Measurements from ENCODE around the gene BROX. TPM values are rescaled to one million over a fixed set of nuclear protein-coding genes. Genes with fewer than 3 reads are reported as not detected.
"Not testable (repeated sequence)": the region's sequence is repeated elsewhere in the genome, so short reads cannot be mapped to it uniquely, and the experiment has no call there.

The BROX gene
- total RNA-seq (2012; rRNA removed): 39.8 and 48.4 TPM in 2 replicates

- peaks cover 20% of the 10 kb centered on the region for H3K36me3 ChIP-seq (ENCODE audit: insufficient read depth, low read length)
- no peaks in the 10 kb centered on the region for H3K27me3 ChIP-seq (ENCODE audit: control insufficient read depth, insufficient read depth, low read length)
- peaks cover 11% of the 10 kb centered on the region for H3K4me1 ChIP-seq (ENCODE audit: control insufficient read depth, insufficient read depth, low read length)
- H3K4me2 ChIP-seq (ENCODE audit: low read length): peak within 1 kb of the TSS; percentile 83
- peak within 1 kb of the TSS; percentile 97 for H3K9ac ChIP-seq (ENCODE audit: low read depth, low read length)
- peak within 1 kb of the TSS; percentile 88 for H3K4me3 ChIP-seq (ENCODE audit: low read length)
- H3K9me3 ChIP-seq (replicated peaks; ENCODE audit: low read length): no peaks in the 10 kb centered on the region
Measured at GRCh38 chr1:222712253-222713090, at the start of gene BROX, which contains the start of gene AIDA. TSS of gene BROX (plus strand) at chr1:222712564. CDS start at chr1:222715700, 3,136 bp downstream. TSS of gene AIDA (minus strand) at chr1:222712491. CDS start at chr1:222712317, 174 bp downstream.

GRCh38 chr1:222663431-222663934 is 48.9 kb upstream of the BROX start:
- Histone ChIP-seq H3K9ac (ENCODE audit: low read depth, low read length) (no peak overlapping the region), H3K9me3 (replicated peaks; ENCODE audit: low read length) (no peaks in the 10 kb centered on the region), H3K4me3 (ENCODE audit: low read length) (no peak overlapping the region), H3K4me2 (ENCODE audit: low read length) (no peak overlapping the region), H3K27me3 (ENCODE audit: control insufficient read depth, insufficient read depth, low read length) (no peaks in the 10 kb centered on the region), H3K4me1 (ENCODE audit: control insufficient read depth, insufficient read depth, low read length) (no peaks in the 10 kb centered on the region), H3K36me3 (ENCODE audit: insufficient read depth, low read length) (peaks cover 89% of the 10 kb centered on the region)

GRCh38 chr1:222665964-222666363 is 46.4 kb upstream of the BROX start:
- no peaks in the 10 kb centered on the region for H3K4me1 ChIP-seq (ENCODE audit: control insufficient read depth, insufficient read depth, low read length)
- no peak overlapping the region for H3K4me2 ChIP-seq (ENCODE audit: low read length)
- no peaks in the 10 kb centered on the region for H3K27me3 ChIP-seq (ENCODE audit: control insufficient read depth, insufficient read depth, low read length)
- H3K36me3 ChIP-seq (ENCODE audit: insufficient read depth, low read length): peaks cover 77% of the 10 kb centered on the region
- H3K4me3 ChIP-seq (ENCODE audit: low read length): no peak overlapping the region
- H3K9ac ChIP-seq (ENCODE audit: low read depth, low read length): no peak overlapping the region
- no peaks in the 10 kb centered on the region for H3K9me3 ChIP-seq (replicated peaks; ENCODE audit: low read length)

GRCh38 chr1:222668184-222668583 is 44.2 kb upstream of the BROX start:
- H3K9me3 ChIP-seq (replicated peaks; ENCODE audit: low read length); H3K4me2 ChIP-seq (ENCODE audit: low read length); H3K27me3 ChIP-seq (ENCODE audit: control insufficient read depth, insufficient read depth, low read length); H3K4me3 ChIP-seq (ENCODE audit: low read length); H3K9ac ChIP-seq (ENCODE audit: low read depth, low read length); H3K4me1 ChIP-seq (ENCODE audit: control insufficient read depth, insufficient read depth, low read length): not testable (repeated sequence)
- peaks cover 77% of the 10 kb centered on the region for H3K36me3 ChIP-seq (ENCODE audit: insufficient read depth, low read length)

- H3K36me3 ChIP-seq (ENCODE audit: insufficient read depth, low read length): peaks cover 70% of the 10 kb centered on the region
- H3K9me3 ChIP-seq (replicated peaks; ENCODE audit: low read length): not testable (repeated sequence)
Measured at GRCh38 chr1:222669107-222669506, 43.3 kb upstream of the BROX start.

GRCh38 chr1:222670110-222670509 is 42.3 kb upstream of the BROX start:
- peaks cover 70% of the 10 kb centered on the region for H3K36me3 ChIP-seq (ENCODE audit: insufficient read depth, low read length)
- no peaks in the 10 kb centered on the region for H3K27me3 ChIP-seq (ENCODE audit: control insufficient read depth, insufficient read depth, low read length)
- H3K4me3 ChIP-seq (ENCODE audit: low read length): no peak overlapping the region
- H3K9me3 ChIP-seq (replicated peaks; ENCODE audit: low read length): no peaks in the 10 kb centered on the region
- no peak overlapping the region for H3K4me2 ChIP-seq (ENCODE audit: low read length)
- no peak overlapping the region for H3K9ac ChIP-seq (ENCODE audit: low read depth, low read length)
- H3K4me1 ChIP-seq (ENCODE audit: control insufficient read depth, insufficient read depth, low read length): no peaks in the 10 kb centered on the region

More at GRCh38 chr1:222669107-222669506, 43.3 kb upstream of the BROX start:
- H3K4me2 ChIP-seq (ENCODE audit: low read length); H3K4me1 ChIP-seq (ENCODE audit: control insufficient read depth, insufficient read depth, low read length); H3K9ac ChIP-seq (ENCODE audit: low read depth, low read length); H3K4me3 ChIP-seq (ENCODE audit: low read length); H3K27me3 ChIP-seq (ENCODE audit: control insufficient read depth, insufficient read depth, low read length): not testable (repeated sequence)

GRCh38 chr1:222680080-222680479 is 32.3 kb upstream of the BROX start:
- H3K9me3 ChIP-seq (replicated peaks; ENCODE audit: low read length): no peaks in the 10 kb centered on the region
- no peaks in the 10 kb centered on the region for H3K27me3 ChIP-seq (ENCODE audit: control insufficient read depth, insufficient read depth, low read length)
- no peaks in the 10 kb centered on the region for H3K4me1 ChIP-seq (ENCODE audit: control insufficient read depth, insufficient read depth, low read length)
- H3K4me3 ChIP-seq (ENCODE audit: low read length): no peak overlapping the region
- H3K36me3 ChIP-seq (ENCODE audit: insufficient read depth, low read length): peaks cover 52% of the 10 kb centered on the region
- H3K4me2 ChIP-seq (ENCODE audit: low read length): no peak overlapping the region
- H3K9ac ChIP-seq (ENCODE audit: low read depth, low read length): no peak overlapping the region

GRCh38 chr1:222691016-222691415 is 21.3 kb upstream of the BROX start:
- Histone ChIP-seq H3K9ac (ENCODE audit: low read depth, low read length) (no peak overlapping the region), H3K9me3 (replicated peaks; ENCODE audit: low read length) (no peaks in the 10 kb centered on the region), H3K27me3 (ENCODE audit: control insufficient read depth, insufficient read depth, low read length) (no peaks in the 10 kb centered on the region), H3K36me3 (ENCODE audit: insufficient read depth, low read length) (peaks cover 26% of the 10 kb centered on the region), H3K4me1 (ENCODE audit: control insufficient read depth, insufficient read depth, low read length) (no peaks in the 10 kb centered on the region), H3K4me2 (ENCODE audit: low read length) (no peak overlapping the region), H3K4me3 (ENCODE audit: low read length) (no peak overlapping the region)

- Histone ChIP-seq H3K4me1 (ENCODE audit: control insufficient read depth, insufficient read depth, low read length) (no peaks in the 10 kb centered on the region), H3K9ac (ENCODE audit: low read depth, low read length) (no peak overlapping the region), H3K4me2 (ENCODE audit: low read length) (no peak overlapping the region), H3K9me3 (replicated peaks; ENCODE audit: low read length) (no peaks in the 10 kb centered on the region), H3K27me3 (ENCODE audit: control insufficient read depth, insufficient read depth, low read length) (no peaks in the 10 kb centered on the region), H3K36me3 (ENCODE audit: insufficient read depth, low read length) (peaks cover 23% of the 10 kb centered on the region), H3K4me3 (ENCODE audit: low read length) (no peak overlapping the region)
Measured at GRCh38 chr1:222694927-222695326, 17.4 kb upstream of the BROX start.

- Histone ChIP-seq H3K36me3 (ENCODE audit: insufficient read depth, low read length) (peaks cover 29% of the 10 kb centered on the region), H3K4me3 (ENCODE audit: low read length) (no peak overlapping the region), H3K4me1 (ENCODE audit: control insufficient read depth, insufficient read depth, low read length) (no peaks in the 10 kb centered on the region), H3K9me3 (replicated peaks; ENCODE audit: low read length) (no peaks in the 10 kb centered on the region), H3K4me2 (ENCODE audit: low read length) (no peak overlapping the region), H3K27me3 (ENCODE audit: control insufficient read depth, insufficient read depth, low read length) (no peaks in the 10 kb centered on the region), H3K9ac (ENCODE audit: low read depth, low read length) (no peak overlapping the region)
Measured at GRCh38 chr1:222696741-222697140, 15.6 kb upstream of the BROX start.

- peaks cover 32% of the 10 kb centered on the region for H3K36me3 ChIP-seq (ENCODE audit: insufficient read depth, low read length)
- H3K9me3 ChIP-seq (replicated peaks; ENCODE audit: low read length): no peaks in the 10 kb centered on the region
- no peak overlapping the region for H3K4me2 ChIP-seq (ENCODE audit: low read length)
- H3K4me3 ChIP-seq (ENCODE audit: low read length): no peak overlapping the region
- H3K27me3 ChIP-seq (ENCODE audit: control insufficient read depth, insufficient read depth, low read length): no peaks in the 10 kb centered on the region
- no peak overlapping the region for H3K9ac ChIP-seq (ENCODE audit: low read depth, low read length)
- no peaks in the 10 kb centered on the region for H3K4me1 ChIP-seq (ENCODE audit: control insufficient read depth, insufficient read depth, low read length)
Measured at GRCh38 chr1:222697203-222697602, 15.2 kb upstream of the BROX start.

GRCh38 chr1:222697826-222698225 is 14.5 kb upstream of the BROX start:
- Histone ChIP-seq H3K27me3 (ENCODE audit: control insufficient read depth, insufficient read depth, low read length) (no peaks in the 10 kb centered on the region), H3K4me3 (ENCODE audit: low read length) (no peak overlapping the region), H3K4me2 (ENCODE audit: low read length) (no peak overlapping the region), H3K36me3 (ENCODE audit: insufficient read depth, low read length) (peaks cover 32% of the 10 kb centered on the region), H3K4me1 (ENCODE audit: control insufficient read depth, insufficient read depth, low read length) (no peaks in the 10 kb centered on the region), H3K9me3 (replicated peaks; ENCODE audit: low read length) (no peaks in the 10 kb centered on the region), H3K9ac (ENCODE audit: low read depth, low read length) (no peak overlapping the region)

All from skeletal muscle satellite cell (primary cell).